Activated CD8-positive, alpha-beta memory T cell treated with anti-CD3 and anti-CD28 coated beads for 4 hours (primary cell): Measurements from ENCODE around the gene GLI3.

ENCODE experiments used
- DNase-seq, 2 donors: peaks; one replicate each; pipeline ENCODE4 v3.0.0-alpha.2; 2020; ENCODE audit warnings: low read depth in 2 of 2

Gene GLI3

DNA sequence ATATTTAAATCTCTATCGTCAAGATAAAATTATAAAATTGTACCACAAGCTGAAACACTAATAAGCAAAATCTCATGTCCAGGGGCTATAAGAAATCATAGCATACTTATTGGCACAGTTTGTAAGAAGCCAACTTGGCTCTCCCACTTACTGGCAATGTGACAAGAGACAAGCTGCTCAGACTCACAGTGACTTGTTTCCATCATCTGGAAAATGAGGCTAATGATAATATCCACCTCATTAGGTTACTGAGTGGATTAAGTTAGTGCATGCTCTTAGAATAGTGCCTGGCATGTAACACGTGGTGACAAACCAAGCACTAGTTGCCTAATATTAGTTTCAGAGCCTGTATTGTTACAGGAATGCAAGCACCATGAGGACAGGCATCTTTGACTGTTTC is 234.4 kb downstream of the GLI3 start:
- DNase-seq: no peak

DNA sequence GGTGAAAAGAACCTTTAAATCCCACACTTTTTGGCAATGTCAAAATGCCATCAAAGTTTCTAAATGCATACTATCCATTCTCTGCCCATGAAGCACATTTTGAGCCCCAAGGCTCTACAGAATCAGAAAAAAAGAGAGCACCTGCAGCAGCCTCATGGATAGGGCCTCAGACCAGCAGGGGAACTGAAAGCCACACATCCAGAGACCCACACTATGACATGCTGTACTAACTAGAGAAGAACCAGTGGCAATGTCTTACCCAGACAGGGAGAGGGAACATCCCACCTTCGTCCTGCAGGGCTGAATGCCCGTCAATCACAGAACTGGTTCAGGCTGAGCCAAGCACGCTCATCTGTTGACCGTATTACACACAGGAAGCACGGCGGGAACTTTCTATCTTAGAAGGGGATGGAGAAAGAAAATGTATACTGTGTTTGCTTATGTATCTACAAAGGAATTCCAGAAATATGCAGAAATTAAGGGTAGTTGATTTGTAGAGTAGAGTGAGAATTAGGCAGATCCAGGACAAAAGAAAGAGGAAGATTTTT is 237.2 kb downstream of the GLI3 start:
- DNase-seq: no peak

DNA sequence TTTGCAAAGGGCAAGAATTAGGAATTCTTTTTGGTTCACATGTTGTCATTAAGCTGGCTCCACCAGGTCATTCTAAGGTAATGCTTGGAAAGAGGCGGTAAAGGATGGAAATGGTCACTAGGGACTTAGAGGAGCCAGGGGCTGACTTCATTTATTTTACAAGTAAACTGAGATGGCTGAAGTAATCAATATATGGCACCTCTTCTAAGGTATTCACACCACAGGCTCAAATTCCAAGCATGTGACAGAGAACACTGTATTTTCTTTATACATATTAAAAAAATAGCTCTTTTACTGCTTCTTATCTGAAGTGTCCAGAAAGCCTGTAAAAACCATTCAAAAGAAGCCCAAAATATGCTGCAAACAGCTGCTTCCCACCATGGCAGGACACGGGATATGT is 239.0 kb downstream of the GLI3 start:
- no peak for DNase-seq

DNA sequence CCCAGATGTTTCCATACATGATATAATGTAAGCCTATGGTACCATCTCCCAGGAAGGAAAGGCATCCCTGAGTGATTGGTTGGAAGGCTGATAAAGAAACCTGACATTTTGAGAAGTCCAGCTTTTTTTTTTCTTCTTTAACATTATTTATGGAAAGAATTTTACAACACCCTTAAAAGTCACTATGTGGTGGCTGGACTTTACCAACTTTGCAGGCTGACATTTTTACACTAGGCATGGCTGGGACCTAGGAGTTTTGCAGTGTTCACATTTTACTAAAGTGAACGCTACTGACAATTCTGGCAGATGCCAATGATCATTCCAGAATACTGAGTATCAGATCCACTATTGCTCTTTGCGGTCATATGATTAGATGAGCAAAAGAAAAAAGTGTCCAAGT is 239.9 kb downstream of the GLI3 start:
- no peak for DNase-seq

DNA sequence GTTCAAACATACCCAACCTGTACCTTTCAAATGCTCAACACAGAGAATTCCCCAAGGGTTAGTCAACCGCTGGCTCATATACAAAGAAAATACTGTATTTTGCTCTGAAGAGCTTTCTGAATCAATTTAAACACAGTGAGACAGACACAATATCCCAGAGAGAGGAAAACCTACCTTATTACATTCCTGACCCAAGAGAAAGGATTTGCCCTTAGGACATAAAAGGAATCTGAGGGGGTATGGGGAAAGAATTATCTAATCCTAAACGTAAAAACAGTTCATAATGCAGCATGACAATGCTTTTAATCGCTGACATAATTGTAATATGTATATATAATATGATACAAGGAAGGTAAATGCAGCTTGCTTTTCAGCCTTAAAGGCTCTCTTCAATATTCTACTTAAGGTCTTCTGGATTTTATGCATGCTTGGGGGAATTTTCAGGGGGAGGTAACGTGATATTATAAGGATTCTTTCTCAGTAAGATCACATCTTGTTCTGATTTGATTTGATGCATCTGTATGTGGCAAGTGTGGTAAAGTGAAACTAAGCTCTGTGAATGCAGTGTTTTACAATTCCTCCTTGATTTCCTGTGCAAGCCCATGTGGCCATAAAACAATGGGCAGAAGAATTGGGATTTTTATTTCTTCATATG is 240.5 kb downstream of the GLI3 start:
- DNase-seq: no peak

DNA sequence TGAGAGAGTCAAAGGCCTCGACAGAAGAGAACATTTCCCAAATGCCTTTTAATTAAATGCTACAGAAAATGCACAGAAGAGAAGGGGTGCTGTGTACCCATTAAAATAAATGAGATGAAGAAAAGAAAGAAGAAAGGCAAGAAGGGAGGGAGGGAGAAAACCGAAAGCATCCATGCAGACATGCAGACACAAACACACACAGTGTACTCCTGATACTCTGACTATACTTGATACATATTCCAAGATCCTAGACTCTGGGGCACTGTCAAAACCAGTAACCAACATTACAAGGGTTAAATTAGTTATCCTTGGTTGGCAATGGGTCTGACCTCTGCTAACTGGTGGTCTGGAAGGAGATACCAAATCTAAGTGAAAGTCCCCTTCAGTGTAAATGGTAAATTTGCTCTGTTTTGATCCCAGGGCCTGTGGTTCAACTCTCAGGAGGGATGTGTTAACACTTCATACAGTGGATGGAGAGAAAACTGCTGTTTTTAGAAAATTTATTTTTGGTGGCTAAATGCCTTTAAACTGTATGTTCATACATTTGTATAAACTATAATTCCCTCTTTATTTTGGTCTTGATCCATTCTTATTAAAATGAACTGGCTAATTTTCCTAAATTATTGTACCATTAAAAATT is 241.3 kb downstream of the GLI3 start:
- no peak for DNase-seq

DNA sequence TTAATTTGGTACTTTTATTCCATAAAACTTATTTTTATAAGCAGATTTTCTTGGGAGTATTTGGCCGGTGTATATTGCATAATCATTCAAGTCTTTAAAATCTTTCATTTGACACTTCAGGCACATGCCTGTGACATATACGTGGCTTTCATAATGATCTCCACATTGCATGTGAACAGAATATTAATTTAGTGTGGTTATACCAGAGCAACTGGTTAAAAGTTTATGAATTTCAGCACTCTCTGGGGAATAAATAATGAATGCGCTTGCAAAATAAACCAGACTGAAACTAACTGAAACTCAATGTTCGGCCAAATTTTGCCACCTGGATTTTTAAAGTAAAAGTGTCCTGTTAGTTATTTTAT is 242.3 kb downstream of the GLI3 start:
- DNase-seq: no peak

DNA sequence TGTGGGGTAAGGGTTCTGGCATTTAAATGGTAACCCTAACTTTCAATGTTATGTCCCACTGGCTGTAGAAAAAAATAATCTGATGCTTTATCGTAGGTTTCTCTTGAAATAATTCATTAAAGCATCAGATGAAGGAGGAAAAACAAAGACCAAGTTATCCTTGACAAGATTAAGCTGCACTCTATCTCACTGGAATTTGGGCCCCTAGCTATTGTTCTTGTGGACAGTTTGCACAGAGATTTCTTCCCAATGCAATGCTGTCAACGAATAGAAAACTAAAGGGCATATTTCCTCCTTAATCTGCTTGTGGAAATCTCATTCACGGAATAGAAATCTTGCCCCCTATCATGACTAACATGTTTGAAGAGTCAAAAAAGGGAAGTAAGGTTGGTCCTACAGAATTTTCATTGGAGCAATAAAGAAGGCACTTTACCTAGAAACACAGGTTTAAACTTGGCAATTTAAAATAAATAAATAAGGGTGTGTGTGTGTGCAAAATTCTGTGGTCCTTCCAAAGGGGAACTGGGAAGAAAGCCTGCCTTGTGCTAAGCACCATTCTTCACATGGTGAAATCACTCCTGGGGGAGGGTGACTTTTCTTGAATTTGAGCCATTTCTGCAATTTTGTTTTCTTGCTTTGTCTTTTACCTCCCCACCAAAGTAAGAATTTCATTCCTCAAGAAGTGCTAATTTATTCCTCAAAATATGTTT is 242.8 kb downstream of the GLI3 start:
- no peak for DNase-seq

DNA sequence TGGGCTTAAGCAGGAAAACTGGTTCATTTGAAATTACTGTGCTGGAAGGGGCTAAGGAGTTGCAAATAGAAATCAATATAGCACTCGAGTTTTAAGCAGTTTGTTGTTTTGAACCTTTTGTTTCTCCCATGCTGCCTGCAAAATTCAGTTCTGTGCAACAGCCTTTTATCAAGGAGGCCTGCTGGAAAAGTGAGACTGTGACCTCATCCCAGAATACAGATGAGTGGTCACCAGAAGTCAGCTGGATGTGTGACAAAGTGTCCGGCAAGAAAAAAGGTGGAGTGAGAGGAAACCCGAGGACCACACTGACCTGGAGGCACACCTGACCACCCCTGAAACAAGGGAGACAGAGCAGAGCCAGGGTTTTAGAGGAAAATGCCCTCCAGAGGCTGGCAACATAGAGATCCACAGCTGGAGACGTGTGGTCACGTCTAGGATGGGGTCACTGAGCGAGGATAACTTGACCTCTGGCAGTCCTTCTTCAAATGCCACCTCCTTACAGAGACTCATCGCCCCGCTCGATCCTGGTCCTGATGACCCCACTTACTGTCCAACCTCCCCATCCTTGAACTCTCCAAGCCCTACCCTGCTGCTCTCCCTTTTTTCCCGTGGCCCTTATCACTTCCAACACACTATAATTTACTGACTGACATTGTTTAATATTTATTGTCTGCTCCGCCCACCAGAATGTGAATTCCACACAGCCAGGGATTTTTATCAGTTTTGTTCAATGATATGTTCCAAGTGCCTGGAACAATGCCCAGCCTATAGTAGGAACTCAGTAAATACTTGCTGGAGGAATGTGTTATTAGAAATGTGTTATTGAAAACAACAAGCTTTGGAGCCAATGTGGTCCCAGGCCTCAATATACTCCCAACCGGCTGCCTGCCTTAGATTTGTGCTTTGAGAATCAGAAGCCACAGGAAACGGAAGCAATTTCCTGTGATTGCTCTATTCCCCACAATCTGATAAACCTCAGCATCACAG is 243.8 kb downstream of the GLI3 start:
- no peak for DNase-seq

DNA sequence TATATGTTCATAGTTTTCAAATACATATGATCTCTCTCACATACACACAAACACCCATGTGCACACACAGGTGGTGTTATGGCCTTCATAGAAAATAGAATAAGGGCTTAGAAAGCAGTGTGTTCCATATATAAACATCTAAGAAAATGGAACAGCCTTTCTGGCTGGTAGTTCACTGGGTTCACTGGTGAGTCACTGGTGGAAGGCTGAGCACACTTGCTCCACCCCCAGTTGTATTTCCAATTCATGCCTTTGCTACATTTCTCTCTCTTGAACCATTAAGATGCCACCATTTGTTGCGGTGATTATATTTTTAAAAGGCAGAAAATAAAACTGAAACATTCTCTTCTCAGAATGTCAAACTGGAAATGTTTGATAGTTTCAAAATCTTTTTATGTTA is 252.1 kb downstream of the GLI3 start:
- no peak for DNase-seq

DNA sequence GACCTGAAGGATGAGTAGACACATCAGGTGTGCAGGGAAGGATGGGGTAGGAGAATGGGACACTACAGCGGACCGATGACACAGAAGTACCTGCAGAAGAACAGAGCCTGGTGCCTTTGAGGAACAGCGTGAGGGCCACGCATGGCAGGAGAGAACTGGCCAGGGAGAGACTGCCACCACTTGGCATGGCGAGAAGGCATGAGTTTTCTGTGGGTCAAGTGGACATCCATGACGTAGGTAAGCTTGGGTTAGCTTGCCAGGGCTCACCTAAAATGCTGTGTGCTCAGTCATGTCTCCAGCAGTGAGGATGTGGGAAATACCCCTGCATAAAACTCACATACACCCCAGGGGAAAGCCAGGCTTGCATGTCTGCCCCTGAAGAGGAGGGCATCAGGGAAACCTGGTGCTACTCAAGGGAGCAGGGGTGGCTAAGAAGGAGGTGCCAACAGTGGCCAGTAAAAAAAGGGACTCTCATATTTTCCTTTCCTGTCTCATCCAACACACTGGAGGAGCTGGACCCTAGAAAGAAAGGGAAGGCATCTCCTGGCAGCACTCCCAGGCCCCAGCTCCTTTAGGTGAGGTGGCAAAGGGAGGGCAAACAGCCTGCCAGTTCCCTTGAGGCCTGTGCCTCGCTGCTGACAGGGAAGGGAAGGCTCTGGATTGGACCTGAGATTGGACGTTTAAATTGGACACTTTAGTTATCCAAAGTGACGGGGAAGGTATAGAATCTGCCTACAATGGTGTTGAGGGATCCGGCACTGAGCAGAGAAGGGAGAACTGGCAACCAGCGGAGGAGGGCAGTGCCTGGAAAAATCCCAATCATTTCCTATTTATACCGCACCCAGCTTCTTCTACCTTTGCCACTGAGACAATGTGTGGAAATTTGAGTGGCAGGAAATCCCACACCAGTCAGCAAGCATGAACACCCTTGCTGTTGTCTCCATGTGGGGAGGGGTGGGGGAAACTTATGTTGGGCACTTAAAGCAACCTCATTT is 255.7 kb downstream of the GLI3 start:
- DNase-seq: no peak

DNA sequence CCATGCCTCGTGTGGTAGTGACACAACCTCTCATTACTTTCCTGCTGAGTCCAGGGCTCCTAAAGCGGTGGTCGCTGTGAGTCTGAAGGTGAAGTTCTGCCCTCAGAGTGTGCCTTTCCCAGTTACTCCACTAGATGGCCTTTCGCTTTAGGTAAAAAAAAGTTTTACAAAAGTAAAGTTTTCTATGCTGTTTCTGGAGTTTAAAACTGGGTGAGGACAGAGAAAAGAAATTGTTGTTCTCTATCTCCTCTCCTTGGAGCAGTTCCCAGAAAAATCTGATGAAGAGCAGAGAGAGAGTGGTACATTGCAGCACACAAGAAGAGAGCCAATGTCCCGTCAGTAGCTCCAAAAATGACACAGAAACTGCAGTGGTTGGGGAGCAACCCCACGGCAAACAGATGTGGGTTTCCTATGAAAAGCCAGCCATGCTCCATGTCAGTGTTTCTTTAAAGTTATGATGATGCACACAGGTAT is 257.1 kb downstream of the GLI3 start:
- DNase-seq: no peak

DNA sequence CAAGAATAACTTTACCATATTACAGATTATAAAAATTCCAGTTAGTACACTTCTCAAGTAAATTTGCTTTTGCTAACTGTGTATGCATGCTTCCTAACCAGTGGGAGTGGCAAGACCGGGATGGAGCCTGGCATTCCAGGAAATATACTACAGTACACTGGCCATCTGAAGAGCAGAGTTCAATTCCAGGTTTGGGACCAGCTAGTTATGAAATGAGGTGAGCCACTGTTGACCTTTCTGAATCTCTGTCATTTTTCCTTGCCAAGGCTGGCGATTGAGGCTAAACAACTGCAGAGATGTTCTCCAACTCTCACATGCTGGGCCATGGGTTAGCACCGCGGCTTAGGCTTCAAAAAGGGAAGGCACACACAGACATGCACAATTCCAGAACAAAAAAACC is 258.2 kb downstream of the GLI3 start:
- DNase-seq: no peak

DNA sequence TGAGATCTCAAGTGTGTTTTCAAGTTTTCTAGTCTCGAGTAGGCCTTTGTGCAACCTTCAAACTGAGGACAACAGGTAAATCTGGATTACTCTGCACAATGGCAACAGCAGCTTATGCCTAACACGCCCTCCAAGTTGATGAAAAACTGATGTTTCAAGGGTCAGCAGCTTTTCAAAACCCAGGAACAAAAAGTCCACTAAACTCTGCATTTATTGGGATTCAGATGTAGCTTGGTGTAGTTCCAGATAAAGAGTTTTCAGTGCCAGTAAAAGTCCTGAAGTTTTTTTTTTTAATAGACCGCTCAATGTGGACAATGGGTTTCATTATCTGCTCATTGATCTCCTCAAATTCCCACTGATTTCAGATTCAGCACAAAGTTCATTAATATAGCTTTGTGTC is 259.3 kb downstream of the GLI3 start:
- no peak for DNase-seq

DNA sequence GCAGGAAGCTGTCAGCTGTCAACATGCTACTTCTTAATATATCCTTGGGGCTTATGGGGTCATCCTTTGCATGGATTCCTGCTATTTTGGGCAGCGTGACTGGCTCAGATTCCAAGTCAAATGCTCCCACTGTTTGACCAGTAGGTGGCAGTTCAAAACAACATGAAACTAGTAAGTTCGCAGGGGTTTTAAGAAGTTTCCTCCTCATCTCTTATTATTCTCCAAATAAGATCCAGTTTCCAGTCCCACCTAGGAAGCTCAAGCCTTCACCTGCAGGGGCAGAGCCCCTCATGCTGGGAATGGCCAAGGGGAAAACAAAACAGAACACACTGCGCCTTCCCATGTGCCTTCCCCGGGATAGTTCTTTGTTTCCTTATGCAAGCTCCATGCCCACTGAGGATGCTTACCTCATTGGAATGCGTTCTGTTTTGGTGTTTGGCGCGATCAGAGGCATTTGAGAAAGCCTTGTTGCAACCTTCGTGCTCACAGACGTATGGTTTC is 259.8 kb downstream of the GLI3 start:
- no peak for DNase-seq

DNA sequence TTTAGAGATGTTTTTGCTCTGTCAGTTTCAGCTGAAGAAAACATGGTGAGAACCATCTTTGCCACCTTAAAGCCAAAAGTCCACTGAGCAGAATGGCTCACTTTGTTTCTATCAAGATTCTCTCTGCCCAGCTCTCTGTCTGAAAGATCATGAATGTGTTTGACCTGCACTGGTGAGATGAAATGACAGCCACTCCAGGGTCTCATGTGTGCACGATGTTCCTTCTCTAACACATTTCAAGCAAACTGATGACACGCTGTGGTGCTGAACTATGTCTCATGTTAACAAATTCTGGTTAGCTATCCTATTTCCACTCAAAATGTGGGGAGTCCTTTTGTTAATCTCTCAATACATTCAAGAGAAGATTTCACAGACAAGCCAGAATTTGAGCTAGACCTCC is 260.6 kb downstream of the GLI3 start:
- DNase-seq: no peak

DNA sequence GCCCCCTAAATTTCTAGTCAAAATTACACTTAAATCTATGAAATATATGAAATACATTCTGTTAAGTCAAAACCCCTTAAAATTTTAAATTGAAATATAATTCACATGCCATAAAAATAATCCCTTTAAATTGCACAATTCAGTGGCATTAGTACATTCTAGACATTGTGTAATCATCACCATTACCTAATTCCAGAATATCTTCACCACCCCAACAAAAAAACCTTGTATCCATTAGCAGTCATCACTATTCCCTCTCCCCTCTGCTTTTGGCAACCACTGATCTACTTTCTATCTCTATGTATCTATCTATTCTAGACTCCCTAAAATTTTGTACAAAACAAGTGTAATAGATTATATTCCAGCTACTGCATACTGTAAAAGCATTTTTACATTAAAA is 261.2 kb downstream of the GLI3 start:
- no peak for DNase-seq

DNA sequence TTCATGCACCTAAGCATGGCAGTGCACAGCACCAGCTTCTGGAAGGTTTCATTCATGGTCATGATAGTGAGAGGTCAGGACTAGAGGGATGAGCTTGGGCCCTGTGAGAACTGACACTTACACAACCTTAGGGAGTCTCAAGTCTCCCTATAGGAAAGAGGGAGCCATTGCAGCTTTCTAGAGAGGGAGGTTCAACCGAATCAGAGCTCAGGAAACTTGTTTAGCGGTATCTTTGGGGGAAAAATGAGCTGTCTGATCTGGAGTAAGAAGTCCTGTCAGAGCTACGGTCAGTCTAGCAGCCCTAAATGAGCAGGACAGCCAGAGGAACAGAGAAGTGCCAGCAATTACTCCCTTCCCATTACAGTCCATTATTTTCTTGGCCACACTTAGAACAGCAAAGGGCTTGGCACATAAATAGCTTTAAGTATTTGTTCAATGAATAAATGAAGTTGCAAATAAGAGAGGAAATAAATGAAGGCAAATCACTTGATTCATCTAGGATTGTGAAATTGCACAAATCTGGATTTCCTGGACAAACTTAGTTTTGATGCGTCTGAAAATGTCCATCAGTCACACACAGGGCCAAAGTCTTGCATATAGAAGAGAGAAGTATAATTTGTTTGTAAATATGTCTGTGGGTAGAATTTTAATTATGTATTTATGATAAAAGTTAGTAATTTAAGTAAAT is 262.0 kb downstream of the GLI3 start:
- DNase-seq: no peak

DNA sequence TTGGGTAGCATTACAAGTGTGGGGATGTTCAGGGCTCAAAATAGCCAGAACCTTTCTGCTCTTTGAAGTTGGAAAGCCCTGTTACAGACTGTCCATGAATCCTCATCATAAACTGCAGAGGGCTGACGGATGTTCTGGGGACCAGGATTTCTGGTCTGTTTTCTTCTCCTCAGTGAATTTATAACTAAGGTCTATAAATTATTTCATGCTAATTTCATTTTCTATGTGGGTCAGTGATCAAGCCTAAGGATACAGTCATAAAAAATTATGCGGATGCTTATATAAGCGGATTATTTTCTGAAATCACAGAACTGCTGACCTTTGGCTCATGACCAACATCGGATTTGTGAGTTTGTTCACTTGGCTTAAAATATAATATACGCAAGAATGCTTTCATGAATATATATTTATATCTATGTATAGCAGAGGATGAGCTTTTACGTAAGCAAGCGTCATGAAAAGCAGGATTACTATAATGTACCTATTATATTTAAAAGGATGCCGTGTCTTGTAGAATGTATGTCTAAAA is 263.7 kb downstream of the GLI3 start:
- no peak for DNase-seq
